Prostate gland (tissue), 2 donors: Measurements from ENCODE around the gene MBD2. TPM values are rescaled to one million over a fixed set of nuclear protein-coding genes. Genes with fewer than 3 reads are reported as not detected.

Source experiments
- DNase-seq: peaks from one replicate; pipeline ENCODE4 v3.0.0-alpha.2; 2019; ENCODE audit warnings: low spot score
- H3K27ac ChIP-seq, 2 donors: fragments of 200-600 bp; sonication (generic); 2 replicates each; pipeline ENCODE4 v1.5.1; 2017 to 2019
- H3K27me3 ChIP-seq: fragments of 200-600 bp; sonication (generic); replicated peaks from 2 replicates; pipeline ENCODE4 v1.5.1; 2019; ENCODE audit not compliant: insufficient read depth
- H3K36me3 ChIP-seq, 2 donors: fragments of 200-600 bp; sonication (generic); 1 replicate in 1 of 2; 2 replicates in 1 of 2; pipeline versions ENCODE4 v1.5.1 to v1.8.1; 2017 to 2019
- H3K4me1 ChIP-seq: fragments of 200-600 bp; sonication (generic); replicated peaks from 2 replicates; pipeline ENCODE4 v1.5.1; 2019
- H3K4me3 ChIP-seq, 2 donors: fragments of 200-600 bp; sonication (generic); 2 replicates each; pipeline ENCODE4 v1.5.1; 2017 to 2019
- H3K9me3 ChIP-seq: fragments of 200-600 bp; sonication (generic); 2 replicates; pipeline ENCODE4 v1.5.1; 2017
- CTCF ChIP-seq, 4 experiments: fragments of 200-600 bp in 2 of 4; fragments of 450-650 bp in 2 of 4; sonication (generic) in 2 of 4; IDR thresholded peaks; 1 replicate in 3 of 4; 2 replicates in 1 of 4; pipeline ENCODE4 v1.5.1; 2016 to 2019; ENCODE audit warnings: antibody characterized with exemption in 4 of 4, mild to moderate bottlenecking in 2 of 4, moderate library complexity in 2 of 4
- POLR2A ChIP-seq: fragments of 450-650 bp; IDR thresholded peaks from one replicate; pipeline ENCODE4 v1.6.1; 2016; ENCODE audit warnings: antibody characterized with exemption, mild to moderate bottlenecking
- POLR2AphosphoS5 ChIP-seq: sonication (generic); formaldehyde crosslinking; IDR thresholded peaks from one replicate; pipeline ENCODE4 v1.6.1; 2017; ENCODE audit warnings: antibody characterized with exemption
- WGBS: methylation state at CpG from one replicate; pipeline ENCODE4 v1.1.5; 2018; 5-methylcytosine and 5-hydroxymethylcytosine counted together
- intact Hi-C: fragments of 100-400 bp; cut with DNase I; formaldehyde crosslinking; loops from one replicate; pipeline ENCODE4 v1.14.2; 2022
- total RNA-seq, 2 donors: library from RNA; depleted of rRNA; stranded (reverse); fragments of >200 nt; gene quantifications; one replicate each; pipeline ENCODE4 v1.1.0, GENCODE V29; 2016

Gene MBD2
- total RNA-seq, 2 donors from 2014 or later: 33.3 to 50.3 TPM

DNA sequence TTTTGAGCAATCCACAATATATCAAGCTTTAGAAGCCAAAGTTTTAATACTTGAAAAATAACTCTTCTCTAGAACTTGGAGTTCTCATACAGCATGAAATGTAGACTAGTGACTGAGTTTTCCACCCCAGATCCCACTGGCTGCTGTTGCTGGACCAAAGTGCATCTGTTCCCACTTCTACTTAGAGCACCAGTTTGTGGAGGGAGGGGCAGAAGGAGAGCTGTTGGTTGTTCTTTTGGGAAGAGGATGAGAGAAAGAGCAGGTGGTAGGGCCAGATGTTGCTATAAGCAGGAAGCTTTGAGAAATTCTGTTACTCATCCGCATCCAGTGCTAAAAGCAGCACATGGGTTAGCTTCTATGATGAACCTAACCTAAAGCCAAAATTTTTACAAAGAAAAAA is 59.0 kb downstream of the MBD2 start:
- H3K4me1 ChIP-seq: no peaks in the 10 kb centered on the region
- no peaks in the 10 kb centered on the region for H3K9me3 ChIP-seq
- no peaks in the 10 kb centered on the region for H3K27me3 ChIP-seq
- no peak overlapping the region for H3K27ac ChIP-seq
- 100% methylated on average over 1 of the region's 1 CpG for WGBS
- intact Hi-C loops: no loop called here
- H3K36me3 ChIP-seq: no peaks in the 10 kb centered on the region
- no peak overlapping the region for H3K4me3 ChIP-seq
- no peak for DNase-seq
- TF ChIP-seq CTCF (IDR thresholded peaks at IDR 0.05) (no peak), POLR2A (no peak), POLR2AphosphoS5 (no peak)

- intact Hi-C loops: no loop called here
- Histone ChIP-seq H3K9me3 (no peaks in the 10 kb centered on the region), H3K4me3 (no peak overlapping the region), H3K4me1 (no peaks in the 10 kb centered on the region), H3K27me3 (no peaks in the 10 kb centered on the region), H3K36me3 (no peaks in the 10 kb centered on the region), H3K27ac (no peak overlapping the region)
- WGBS: 84% methylated on average over 1 of the region's 1 CpG
- TF ChIP-seq POLR2AphosphoS5: no peak
- no peak for DNase-seq
These were observed 61.0 kb downstream of the MBD2 start for GRCh38 chr18:54163453-54163852.

GRCh38 chr18:54162431-54162830 is 62.0 kb downstream of the MBD2 start:
- H3K4me3 ChIP-seq: no peak overlapping the region
- H3K4me1 ChIP-seq: no peaks in the 10 kb centered on the region
- H3K27me3 ChIP-seq: no peaks in the 10 kb centered on the region
- no peak overlapping the region for H3K27ac ChIP-seq
- WGBS: 91% methylated on average over 2 of the region's 2 CpGs
- no peak for DNase-seq
- TF ChIP-seq CTCF (IDR thresholded peaks at IDR 0.05): no peak
- no peak for TF ChIP-seq POLR2A
- TF ChIP-seq POLR2AphosphoS5: no peak
- no peaks in the 10 kb centered on the region for H3K36me3 ChIP-seq
- intact Hi-C loops: no loop called here
- H3K9me3 ChIP-seq: no peaks in the 10 kb centered on the region

- Histone ChIP-seq H3K4me3 (no peak overlapping the region), H3K36me3 (no peaks in the 10 kb centered on the region), H3K4me1 (no peaks in the 10 kb centered on the region), H3K27ac (no peak overlapping the region), H3K27me3 (no peaks in the 10 kb centered on the region), H3K9me3 (no peaks in the 10 kb centered on the region)
- intact Hi-C loops: no loop called here
- TF ChIP-seq POLR2AphosphoS5 (no peak), CTCF (IDR thresholded peaks at IDR 0.05) (no peak), POLR2A (no peak)
- no peak for DNase-seq
These were observed 63.2 kb downstream of the MBD2 start for GRCh38 chr18:54161267-54161666.

- H3K4me1 ChIP-seq: no peaks in the 10 kb centered on the region
- no peaks in the 10 kb centered on the region for H3K27me3 ChIP-seq
- TF ChIP-seq POLR2AphosphoS5 (no peak), POLR2A (no peak), CTCF (IDR thresholded peaks at IDR 0.05) (no peak)
- H3K36me3 ChIP-seq: no peaks in the 10 kb centered on the region
- WGBS: 80% methylated on average over 1 of the region's 1 CpG
- no peak overlapping the region for H3K27ac ChIP-seq
- no peak overlapping the region for H3K4me3 ChIP-seq
- DNase-seq: no peak
- no peaks in the 10 kb centered on the region for H3K9me3 ChIP-seq
- intact Hi-C loops: no loop called here
These were observed 64.6 kb downstream of the MBD2 start for GRCh38 chr18:54159906-54160305.
